ENCODE results near the gene CLDN9. TPM values are rescaled to one million over a fixed set of nuclear protein-coding genes. Genes with fewer than 3 reads are reported as not detected.

The CLDN9 gene
- total RNA-seq, 1 experiment from 2014 or later = 1.3 TPM

GRCh38 chr16:2985462-2985861, 27.3 kb upstream of the CLDN9 start:
- Histone ChIP-seq H2AFZ (ENCODE audit: low read length) (no peak overlapping the region), H2BK120ac (ENCODE audit: low read depth, low read length, poor library complexity, severe bottlenecking) (no peak overlapping the region), H3K23ac (ENCODE audit: insufficient read length, low read depth, low read length) (no peak overlapping the region), H3K79me2 (ENCODE audit: insufficient read depth, low read length) (no peaks in the 10 kb centered on the region), H3T11ph (ENCODE audit: low read length) (no peak overlapping the region), H3K27me3 (ENCODE audit: insufficient read depth, low read length) (no peaks in the 10 kb centered on the region), H3K9me3 (ENCODE audit: control insufficient read depth, low read depth, low read length) (no peaks in the 10 kb centered on the region), H3K27ac (ENCODE audit: insufficient read length, low read depth, low read length) (no peak overlapping the region), H3K14ac (ENCODE audit: insufficient read depth, low read length) (no peak overlapping the region), H3K4ac (ENCODE audit: low read depth, low read length) (no peak overlapping the region), H3K4me2 (ENCODE audit: insufficient read depth, insufficient read length, low read length) (no peak overlapping the region), H3K9ac (ENCODE audit: extremely low read depth, insufficient read length, low read length) (no peak overlapping the region), H2BK12ac (ENCODE audit: insufficient read length, low read depth, low read length) (no peak overlapping the region), H2BK5ac (ENCODE audit: insufficient read length, low read length) (no peak overlapping the region), H3K79me1 (ENCODE audit: insufficient read depth, low read depth, low read length, poor library complexity, severe bottlenecking) (no peaks in the 10 kb centered on the region), H4K91ac (ENCODE audit: insufficient read length, low read depth, low read length) (no peak overlapping the region), H4K20me1 (ENCODE audit: control insufficient read depth, insufficient read depth, insufficient read length) (no peaks in the 10 kb centered on the region), H2BK20ac (ENCODE audit: low read depth, low read length, poor library complexity, severe bottlenecking) (no peak overlapping the region), H3K23me2 (ENCODE audit: insufficient read length, low read depth, low read length, poor library complexity, severe bottlenecking) (peaks cover 4% of the 10 kb centered on the region), H4K8ac (replicated peaks; ENCODE audit: insufficient read length, low read depth, low read length) (no peak overlapping the region), H3K56ac (ENCODE audit: insufficient read length, low read depth, low read length) (no peak overlapping the region), H3K4me1 (ENCODE audit: insufficient read depth, low read length) (no peaks in the 10 kb centered on the region; the same call in 1 of the 2 replicates), H2AK5ac (ENCODE audit: insufficient read length, low read length) (no peak overlapping the region), H3K18ac (ENCODE audit: insufficient read length, low read depth, low read length) (no peak overlapping the region), H4K5ac (ENCODE audit: insufficient read length, low read depth, low read length) (no peak overlapping the region), H2BK15ac (ENCODE audit: low read depth, low read length) (no peak overlapping the region)
- no CpG with 5 or more reads among the region's 9 CpGs for WGBS (ENCODE audit: extremely low coverage, insufficient read length, low lambda C conversion rate)
- DNase-seq = no peak
- peaks cover 10% of the 10 kb centered on the region for H3K27me3 Mint-ChIP-seq (ENCODE audit: low read depth)
- no peak for TF ChIP-seq CTCF (conservative IDR thresholded peaks at IDR 0.05)
- H3K36me3 Mint-ChIP-seq (ENCODE audit: insufficient read depth in 1 of 3, low read depth in 3 of 3) = no peaks in the 10 kb centered on the region
- peaks cover 28 to 52% of the 10 kb centered on the region in 2 experiments for H3K4me1 Mint-ChIP-seq
- no peak overlapping the region for H3K27ac Mint-ChIP-seq
- H3K9me3 Mint-ChIP-seq = no peaks in the 10 kb centered on the region
- H3K4me3 Mint-ChIP-seq = no peak overlapping the region
